HCEC 1CT (cell line): ENCODE measurements around the gene AP1M1.
"Not testable (repeated sequence)": the region's sequence is repeated elsewhere in the genome, so short reads cannot be mapped to it uniquely, and the experiment has no call there.

ENCODE experiments used
- DNase-seq: peaks from one replicate; pipeline ENCODE4 v3.0.0-alpha.2; 2017

AP1M1 gene

GRCh38 chr19:16265205-16265604, 67.5 kb downstream of the AP1M1 start:
- DNase-seq: no peak

- no peak for DNase-seq
These were observed 68.3 kb downstream of the AP1M1 start for GRCh38 chr19:16265890-16266585.

GRCh38 chr19:16266586-16266942, 68.9 kb downstream of the AP1M1 start:
- DNase-seq: no peak

- DNase-seq: no peak
These were observed 71.1 kb downstream of the AP1M1 start for GRCh38 chr19:16268676-16269319.

GRCh38 chr19:16272945-16273344, 75.2 kb downstream of the AP1M1 start:
- no peak for DNase-seq

- DNase-seq: no peak
These were observed 76.7 kb downstream of the AP1M1 start for GRCh38 chr19:16274447-16274846.

- no peak for DNase-seq
These were observed 82.6 kb downstream of the AP1M1 start for GRCh38 chr19:16280306-16280705.

- no peak for DNase-seq
These were observed 84.0 kb downstream of the AP1M1 start for GRCh38 chr19:16281743-16282142.

- DNase-seq: peak; percentile 33
These were observed 85.7 kb downstream of the AP1M1 start for GRCh38 chr19:16283210-16284061.

- no peak for DNase-seq
These were observed 86.8 kb downstream of the AP1M1 start for GRCh38 chr19:16284505-16284904.

GRCh38 chr19:16285079-16285478, 87.4 kb downstream of the AP1M1 start:
- not testable (repeated sequence) for DNase-seq

GRCh38 chr19:16285769-16286498, 88.2 kb downstream of the AP1M1 start:
- DNase-seq: no peak

- DNase-seq: no peak
These were observed 90.8 kb downstream of the AP1M1 start for GRCh38 chr19:16288544-16288943.

GRCh38 chr19:16289594-16289993, 91.9 kb downstream of the AP1M1 start:
- no peak for DNase-seq

GRCh38 chr19:16290692-16291091, 93.0 kb downstream of the AP1M1 start:
- no peak for DNase-seq

- peak; percentile 84 for DNase-seq
These were observed 95.7 kb downstream of the AP1M1 start for GRCh38 chr19:16293118-16294091.

- no peak for DNase-seq
These were observed 97.3 kb downstream of the AP1M1 start for GRCh38 chr19:16295057-16295456.
